HCT116 (cell line): Measurements from ENCODE around the gene NUP133. TPM values are rescaled to one million over a fixed set of nuclear protein-coding genes. Genes with fewer than 3 reads are reported as not detected.

Experiments
- ATAC-seq: fragments of 200-7000 bp; cut with Tn5 transposase; 2 replicates; pipeline ENCODE4 v1.9.1; 2020; ENCODE audit warnings: mild to moderate bottlenecking, moderate library complexity
- BruUV-seq: library from RNA; stranded (reverse); fragments of 400-500 nt; replicated peaks from 2 replicates; lab custom pipeline; 2021; lab: Mats Ljungman, UMichigan
- CTCF ChIA-PET: fragments of 300-600 bp; sonication (Branson Sonifier 250); formaldehyde crosslinking; loops from one replicate; lab custom pipeline; 2021; ENCODE audit warnings: antibody characterized with exemption; lab: Charles Lee
- POLR2A ChIA-PET: fragments of 300-600, 350-600 bp; sonication (Branson Sonifier 250); formaldehyde crosslinking; loops from one replicate; lab custom pipeline; 2021; ENCODE audit warnings: antibody characterized with exemption; lab: Charles Lee
- RAD21 ChIA-PET, 2 experiments: fragments of 300-600 bp; sonication (Branson Sonifier 250); formaldehyde crosslinking; loops; one replicate each; lab custom pipeline; 2023; ENCODE audit warnings: low total read pairs in 2 of 2; ENCODE audit not compliant: uncharacterized antibody in 2 of 2, unreplicated experiment in 2 of 2, low non-redundant PET in 1 of 2; lab: Charles Lee
- DNase-seq: peaks from one replicate; pipeline ENCODE4 v3.0.0-alpha.2; 2010; ENCODE audit warnings: low read depth, low spot score
- H2AFZ ChIP-seq: fragments of 200-600 bp; shearing (Covaris generic), sonication (generic); 2 replicates; pipeline ENCODE4 v1.6.1; 2017; ENCODE audit warnings: low read depth, mixed run types, mixed read lengths, antibody characterized with exemption, low read length; ENCODE audit not compliant: poor library complexity, severe bottlenecking
- H3K27ac ChIP-seq: 2 replicates; pipeline ENCODE4 v1.5.1; 2012; ENCODE audit warnings: low read depth, low read length
- H3K27me3 ChIP-seq: fragments of 200-600 bp; sonication (generic); 2 replicates; pipeline ENCODE4 v1.6.1; 2016; ENCODE audit warnings: mixed run types, low read length, mixed read lengths; ENCODE audit not compliant: insufficient read depth
- H3K36me3 ChIP-seq, 2 experiments: fragments of 200-500 bp in 1 of 2; fragments of 200-600 bp in 1 of 2; sonication (Bioruptor generic) in 1 of 2; sonication (generic) in 1 of 2; 2 replicates each; pipeline versions ENCODE4 v1.5.1 to v1.6.1; 2014 to 2016; ENCODE audit warnings: low read length in 2 of 2, inconsistent platforms in 1 of 2, mixed read lengths in 1 of 2, mixed run types in 1 of 2; ENCODE audit not compliant: insufficient read depth in 2 of 2, control insufficient read depth in 1 of 2
- H3K4me1 ChIP-seq, 2 experiments: fragments of 200-600 bp in 1 of 2; sonication (generic) in 1 of 2; 2 replicates each; pipeline versions ENCODE4 v1.5.1 to v1.6.1; 2012 to 2017; ENCODE audit warnings: low read length in 2 of 2, inconsistent platforms in 1 of 2, mild to moderate bottlenecking in 1 of 2, mixed read lengths in 1 of 2, mixed run types in 1 of 2, moderate library complexity in 1 of 2; ENCODE audit not compliant: insufficient read depth in 2 of 2, control insufficient read depth in 1 of 2
- H3K4me2 ChIP-seq: fragments of 200-600 bp; sonication (generic); 2 replicates; pipeline ENCODE4 v1.6.1; 2017; ENCODE audit warnings: mixed run types, low read length, mixed read lengths
- H3K4me3 ChIP-seq, 2 experiments: fragments of 200-600 bp in 1 of 2; sonication (generic) in 1 of 2; replicated peaks in 1 of 2; 2 replicates each; pipeline ENCODE4 v1.5.1; 2011 to 2016; ENCODE audit warnings: low read length in 2 of 2, control low read depth in 1 of 2, low read depth in 1 of 2, mild to moderate bottlenecking in 1 of 2, mixed read lengths in 1 of 2, mixed run types in 1 of 2
- H3K79me2 ChIP-seq: fragments of 200-600 bp; sonication (generic); 2 replicates; pipeline ENCODE4 v1.6.1; 2017; ENCODE audit warnings: mild to moderate bottlenecking, mixed run types, low read length, moderate library complexity, mixed read lengths; ENCODE audit not compliant: insufficient read depth
- H3K9ac ChIP-seq: fragments of 200-600 bp; sonication (generic); 2 replicates; pipeline ENCODE4 v1.6.1; 2016; ENCODE audit warnings: low read length, mixed read lengths
- H3K9me2 ChIP-seq: fragments of 200-600 bp; sonication (generic), shearing (Covaris generic); 2 replicates; pipeline ENCODE4 v1.6.1; 2017; ENCODE audit warnings: mixed run types, mild to moderate bottlenecking, moderate library complexity; ENCODE audit not compliant: insufficient read depth
- H3K9me3 ChIP-seq, 2 experiments: fragments of 200-500 bp in 1 of 2; fragments of 200-600 bp in 1 of 2; sonication (Bioruptor generic) in 1 of 2; sonication (generic) in 1 of 2; 2 replicates each; pipeline ENCODE4 v1.6.1; 2014 to 2017; ENCODE audit warnings: low read length in 2 of 2, mixed read lengths in 2 of 2, inconsistent platforms in 1 of 2, low read depth in 1 of 2, mild to moderate bottlenecking in 1 of 2, mixed run types in 1 of 2, moderate library complexity in 1 of 2; ENCODE audit not compliant: control insufficient read depth in 1 of 2, insufficient read depth in 1 of 2
- H4K20me1 ChIP-seq: fragments of 200-600 bp; sonication (generic), shearing (Covaris generic); 2 replicates; pipeline ENCODE4 v1.6.1; 2017; ENCODE audit warnings: mixed run types, mild to moderate bottlenecking, moderate library complexity; ENCODE audit not compliant: insufficient read depth
- CEBPB ChIP-seq: IDR thresholded peaks from 2 replicates; pipeline ENCODE4 v1.6.1; 2012; ENCODE audit warnings: low read depth
- EZH2 ChIP-seq: fragments of 200-600 bp; sonication (generic); IDR thresholded peaks from 2 replicates; pipeline ENCODE4 v1.6.1; 2017; ENCODE audit warnings: antibody characterized with exemption, mixed run types
- EZH2phosphoT487 ChIP-seq: fragments of 200-600 bp; IDR thresholded peaks from 2 replicates; pipeline ENCODE4 v1.6.1; 2018; ENCODE audit warnings: antibody characterized with exemption, borderline replicate concordance
- FOSL1 ChIP-seq: IDR thresholded peaks from 2 replicates; pipeline ENCODE4 v1.6.1; 2012; ENCODE audit warnings: low read depth
- POLR2AphosphoS5 ChIP-seq: IDR thresholded peaks from 2 replicates; pipeline ENCODE4 v1.6.1; 2011; ENCODE audit warnings: mild to moderate bottlenecking, low read depth, low read length, moderate library complexity
- SIN3A ChIP-seq: IDR thresholded peaks from 2 replicates; pipeline ENCODE4 v1.6.1; 2012; ENCODE audit warnings: low read depth
- ZFX ChIP-seq: fragments of 450-650 bp; IDR thresholded peaks from 2 replicates; pipeline ENCODE4 v1.6.1; 2017
- ZNF274 ChIP-seq: fragments of 200-500 bp; sonication (Bioruptor generic); IDR thresholded peaks from 2 replicates; pipeline ENCODE4 v1.6.1; 2014; ENCODE audit warnings: mild to moderate bottlenecking, low read depth, low read length, inconsistent platforms
- intact Hi-C: fragments of 100-400 bp; cut with micrococcal nuclease; formaldehyde crosslinking; loops from 2 replicates; pipeline ENCODE4 v1.10.0; 2022
- total RNA-seq: library from RNA; stranded (reverse); gene quantifications from one replicate; pipeline ENCODE4 v1.2.1, GENCODE V29; 2021; ENCODE audit not compliant: unreplicated experiment
- TF ChIP-seq, protein P1 (sequence below): IDR thresholded peaks from 2 replicates; pipeline ENCODE4 v1.6.1; 2011; ENCODE audit warnings: mild to moderate bottlenecking, low read length, moderate library complexity; ENCODE audit not compliant: insufficient replicate concordance; ENCODE audit errors: extremely low read depth
- TF ChIP-seq, protein P2 (sequence below), 3 experiments: fragments of 200-600 bp in 1 of 3; sonication (generic) in 1 of 3; IDR thresholded peaks in 2 of 3; conservative IDR thresholded peaks in 1 of 3; 2 replicates each; pipeline ENCODE4 v1.5.1; 2012 to 2017; ENCODE audit warnings: low read depth in 2 of 3, low read length in 2 of 3, antibody characterized with exemption in 1 of 3, borderline replicate concordance in 1 of 3, control low read depth in 1 of 3, mild to moderate bottlenecking in 1 of 3, mixed read lengths in 1 of 3, mixed run types in 1 of 3, moderate library complexity in 1 of 3; ENCODE audit not compliant: insufficient read depth in 1 of 3

The NUP133 gene
- total RNA-seq, 1 experiment from 2014 or later = 52.5 TPM

DNA sequence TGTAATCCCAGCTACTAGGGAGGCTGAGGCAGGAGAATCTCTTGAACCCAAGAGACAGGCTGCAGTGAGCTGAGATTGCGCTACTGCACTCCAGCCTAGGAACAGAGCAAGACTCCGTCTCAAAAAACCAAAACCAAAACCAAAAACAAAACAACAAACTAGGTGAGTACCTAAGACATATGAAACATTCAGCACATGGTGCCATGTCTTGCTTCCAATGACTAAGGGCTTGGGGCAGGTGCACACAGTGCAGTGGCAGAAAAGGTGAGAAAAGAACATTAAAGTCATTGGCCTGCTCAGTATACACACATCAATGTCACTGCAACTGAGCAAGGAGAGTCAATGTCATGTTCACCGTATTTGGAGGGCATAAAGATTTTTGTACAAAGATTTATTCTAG is 70.1 kb downstream of the NUP133 start:
- no peaks in the 10 kb centered on the region for H3K9me2 ChIP-seq
- no peak for ATAC-seq
- ChIA-PET CTCF (no interaction called here), RAD21 (no interaction called here), POLR2A (no interaction called here)
- H3K36me3 ChIP-seq = peaks cover 0 to 19% of the 10 kb centered on the region in 2 experiments; a peak in 2 of 4 replicates
- H3K79me2 ChIP-seq = no peaks in the 10 kb centered on the region
- H3K4me2 ChIP-seq = no peak overlapping the region
- H3K27me3 ChIP-seq = no peaks in the 10 kb centered on the region
- no peaks in the 10 kb centered on the region for H3K4me1 ChIP-seq
- intact Hi-C loops = no loop called here
- no peak for DNase-seq
- no peak overlapping the region for H3K27ac ChIP-seq
- H2AFZ ChIP-seq = no peak overlapping the region
- TF ChIP-seq FOSL1 (no peak), CEBPB (no peak), EZH2phosphoT487 (no peak), ZFX (no peak), ZNF274 (no peak), POLR2AphosphoS5 (no peak), EZH2 (no peak), SIN3A (no peak)
- TF ChIP-seq, protein P1, sequence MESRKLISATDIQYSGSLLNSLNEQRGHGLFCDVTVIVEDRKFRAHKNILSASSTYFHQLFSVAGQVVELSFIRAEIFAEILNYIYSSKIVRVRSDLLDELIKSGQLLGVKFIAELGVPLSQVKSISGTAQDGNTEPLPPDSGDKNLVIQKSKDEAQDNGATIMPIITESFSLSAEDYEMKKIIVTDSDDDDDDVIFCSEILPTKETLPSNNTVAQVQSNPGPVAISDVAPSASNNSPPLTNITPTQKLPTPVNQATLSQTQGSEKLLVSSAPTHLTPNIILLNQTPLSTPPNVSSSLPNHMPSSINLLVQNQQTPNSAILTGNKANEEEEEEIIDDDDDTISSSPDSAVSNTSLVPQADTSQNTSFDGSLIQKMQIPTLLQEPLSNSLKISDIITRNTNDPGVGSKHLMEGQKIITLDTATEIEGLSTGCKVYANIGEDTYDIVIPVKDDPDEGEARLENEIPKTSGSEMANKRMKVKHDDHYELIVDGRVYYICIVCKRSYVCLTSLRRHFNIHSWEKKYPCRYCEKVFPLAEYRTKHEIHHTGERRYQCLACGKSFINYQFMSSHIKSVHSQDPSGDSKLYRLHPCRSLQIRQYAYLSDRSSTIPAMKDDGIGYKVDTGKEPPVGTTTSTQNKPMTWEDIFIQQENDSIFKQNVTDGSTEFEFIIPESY = no peak
- TF ChIP-seq, protein P2, sequence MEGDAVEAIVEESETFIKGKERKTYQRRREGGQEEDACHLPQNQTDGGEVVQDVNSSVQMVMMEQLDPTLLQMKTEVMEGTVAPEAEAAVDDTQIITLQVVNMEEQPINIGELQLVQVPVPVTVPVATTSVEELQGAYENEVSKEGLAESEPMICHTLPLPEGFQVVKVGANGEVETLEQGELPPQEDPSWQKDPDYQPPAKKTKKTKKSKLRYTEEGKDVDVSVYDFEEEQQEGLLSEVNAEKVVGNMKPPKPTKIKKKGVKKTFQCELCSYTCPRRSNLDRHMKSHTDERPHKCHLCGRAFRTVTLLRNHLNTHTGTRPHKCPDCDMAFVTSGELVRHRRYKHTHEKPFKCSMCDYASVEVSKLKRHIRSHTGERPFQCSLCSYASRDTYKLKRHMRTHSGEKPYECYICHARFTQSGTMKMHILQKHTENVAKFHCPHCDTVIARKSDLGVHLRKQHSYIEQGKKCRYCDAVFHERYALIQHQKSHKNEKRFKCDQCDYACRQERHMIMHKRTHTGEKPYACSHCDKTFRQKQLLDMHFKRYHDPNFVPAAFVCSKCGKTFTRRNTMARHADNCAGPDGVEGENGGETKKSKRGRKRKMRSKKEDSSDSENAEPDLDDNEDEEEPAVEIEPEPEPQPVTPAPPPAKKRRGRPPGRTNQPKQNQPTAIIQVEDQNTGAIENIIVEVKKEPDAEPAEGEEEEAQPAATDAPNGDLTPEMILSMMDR (IDR thresholded peaks at IDR 0.05 in 2 of 3, conservative IDR thresholded peaks at IDR 0.05 in 1 of 3; ENCODE audit: borderline replicate concordance in 1 of 3, insufficient read depth in 1 of 3, low read depth in 2 of 3, low read length in 2 of 3) = no peak
- H3K9ac ChIP-seq = no peak overlapping the region
- H3K4me3 ChIP-seq = no peak overlapping the region
- no TSS peak for BruUV-seq
- H3K9me3 ChIP-seq = no peaks in the 10 kb centered on the region
- no peaks in the 10 kb centered on the region for H4K20me1 ChIP-seq
